HTERT RPE-1 (cell line): ENCODE measurements around the gene DBET.
"Not testable (repeated sequence)": the region's sequence is repeated elsewhere in the genome, so short reads cannot be mapped to it uniquely, and the experiment has no call there.

Experiments
- in situ Hi-C: fragments of 300-500 bp; cut with MboI; formaldehyde crosslinking; loops from 4 replicates; pipeline ENCODE4 v1.14.3; 2020; ENCODE audit warnings: low sequenced_read_pairs

Gene DBET

GRCh38 chr4:190064342-190064741 is at the start of gene DBET:
DBET (plus strand) TSS chr4:190064502.
- in situ Hi-C loops = not testable (repeated sequence)

DNA sequence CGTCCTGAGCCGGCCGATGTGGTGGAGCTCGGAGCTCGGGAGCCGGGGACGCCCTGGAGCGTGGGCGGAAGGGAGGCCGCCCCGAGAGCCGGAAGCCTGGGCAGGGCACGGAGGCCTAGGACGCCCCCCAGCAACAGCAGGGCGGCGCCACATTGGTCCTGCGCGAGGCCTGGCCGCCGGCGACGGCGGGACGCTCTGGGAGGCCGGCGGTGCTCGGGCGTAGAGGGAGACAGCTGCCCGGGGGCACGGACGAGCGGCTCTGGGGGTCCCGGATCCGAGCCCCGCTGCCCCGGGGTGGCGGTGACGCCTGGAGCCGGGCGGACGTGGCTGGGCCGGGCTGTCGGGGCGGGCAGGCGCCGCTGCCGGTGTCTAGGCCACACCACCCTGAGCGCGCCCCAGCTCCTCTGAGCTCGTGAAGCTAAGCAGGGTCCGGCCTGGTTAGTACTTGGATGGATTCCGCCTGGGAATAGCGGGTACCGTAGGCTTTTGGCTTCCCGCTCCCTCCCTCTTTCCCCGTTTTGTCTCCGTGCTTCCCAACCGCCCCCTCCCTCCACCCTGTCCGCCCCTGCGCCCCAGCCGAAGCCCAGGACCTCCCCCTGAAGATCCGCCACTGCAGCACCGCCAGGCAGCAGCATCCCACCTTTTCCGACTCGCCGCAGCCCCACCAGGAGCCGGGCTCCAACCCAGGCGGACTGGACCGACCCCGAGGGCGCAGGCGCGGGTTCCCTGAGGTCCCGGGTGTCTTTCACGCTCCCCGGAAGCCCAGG is 49.3 kb upstream of the DBET start:
- in situ Hi-C loops = no loop called here

DNA sequence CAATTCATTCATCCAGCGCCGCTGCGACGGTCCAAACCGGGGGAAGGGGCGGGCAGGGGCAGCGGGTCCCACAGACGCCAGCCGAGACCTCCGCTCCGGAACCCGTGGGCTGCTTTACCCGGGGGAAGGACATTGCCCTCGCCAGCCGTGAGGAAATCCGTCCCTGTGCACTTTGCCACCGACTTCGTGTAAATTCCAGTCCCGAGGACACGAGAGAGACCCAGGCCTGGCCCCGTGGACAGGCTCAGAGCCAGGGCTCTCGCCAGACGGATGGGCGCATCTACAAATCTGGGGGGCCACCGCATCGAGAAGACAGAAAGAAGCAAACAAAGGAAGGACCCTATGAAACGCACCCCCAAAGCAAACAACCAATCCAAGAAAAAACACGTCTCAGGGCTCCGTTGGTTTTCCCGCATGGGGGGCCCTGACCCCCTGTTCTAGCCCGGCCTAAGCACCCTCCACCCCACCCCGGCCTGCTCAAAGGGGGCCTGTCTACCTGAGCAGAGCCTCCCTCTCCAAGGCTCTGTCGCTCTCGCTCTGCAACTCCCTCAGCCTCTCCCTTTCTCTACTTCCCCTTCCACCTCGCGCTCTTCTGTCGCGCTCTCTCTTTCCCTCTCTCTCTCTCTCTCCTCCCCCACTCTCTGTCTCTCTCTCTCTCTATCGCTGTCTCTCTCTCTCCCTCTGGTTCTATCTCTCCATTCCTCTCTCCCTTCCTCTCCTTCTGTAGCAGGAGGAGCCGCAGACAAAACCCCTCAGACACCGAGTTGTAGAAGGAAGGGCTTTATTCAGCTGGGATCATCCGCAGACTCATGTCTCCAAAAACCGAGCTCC is 48.5 kb upstream of the DBET start:
- in situ Hi-C loops = no loop called here

GRCh38 chr4:190016369-190017289 is 47.7 kb upstream of the DBET start:
- in situ Hi-C loops = no loop called here

GRCh38 chr4:190017357-190018200 is 46.7 kb upstream of the DBET start:
- in situ Hi-C loops = no loop called here

GRCh38 chr4:190018201-190018920 is 45.9 kb upstream of the DBET start:
- in situ Hi-C loops = no loop called here

DNA sequence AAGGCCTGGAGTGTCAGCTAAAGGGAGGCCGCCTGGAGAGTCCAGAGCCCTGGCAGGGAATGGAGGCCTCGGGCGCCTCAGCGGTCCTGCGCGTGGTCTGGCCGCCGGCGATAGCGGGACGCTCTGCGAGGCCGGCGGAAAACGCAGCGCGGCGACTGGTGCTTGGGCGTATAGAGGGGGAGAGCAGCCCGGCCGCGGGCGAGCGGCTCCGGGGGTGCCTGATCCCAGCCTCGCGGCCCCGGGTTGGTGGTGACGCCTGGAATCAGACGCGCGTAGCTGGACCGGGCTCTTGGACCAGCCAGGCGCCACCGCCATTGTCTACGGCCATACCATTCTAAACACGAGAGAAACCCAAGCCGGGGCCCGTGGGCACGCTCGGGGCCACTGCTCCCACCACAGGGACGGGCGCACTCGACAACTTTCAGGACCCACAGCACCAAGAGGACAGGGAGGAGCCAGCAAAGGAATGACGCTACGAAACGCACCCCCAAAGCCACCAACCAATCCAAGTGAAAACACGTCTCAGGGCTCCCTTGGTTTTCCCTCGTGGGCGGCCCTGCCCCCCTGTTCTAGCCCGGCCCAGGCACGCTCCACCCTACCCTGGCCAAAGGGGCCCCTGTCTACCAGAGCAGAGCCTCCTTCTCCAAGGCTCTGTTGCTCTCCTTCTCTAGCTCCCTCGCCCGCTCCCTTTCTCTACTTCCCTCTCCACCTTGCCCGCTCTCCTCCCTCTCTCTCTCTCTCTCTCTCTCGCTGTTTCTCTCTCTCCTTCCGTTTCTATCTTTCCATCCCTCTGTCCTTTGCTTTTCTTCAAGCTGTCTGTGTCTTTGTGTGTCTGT is 45.1 kb upstream of the DBET start:
- in situ Hi-C loops = no loop called here

DNA sequence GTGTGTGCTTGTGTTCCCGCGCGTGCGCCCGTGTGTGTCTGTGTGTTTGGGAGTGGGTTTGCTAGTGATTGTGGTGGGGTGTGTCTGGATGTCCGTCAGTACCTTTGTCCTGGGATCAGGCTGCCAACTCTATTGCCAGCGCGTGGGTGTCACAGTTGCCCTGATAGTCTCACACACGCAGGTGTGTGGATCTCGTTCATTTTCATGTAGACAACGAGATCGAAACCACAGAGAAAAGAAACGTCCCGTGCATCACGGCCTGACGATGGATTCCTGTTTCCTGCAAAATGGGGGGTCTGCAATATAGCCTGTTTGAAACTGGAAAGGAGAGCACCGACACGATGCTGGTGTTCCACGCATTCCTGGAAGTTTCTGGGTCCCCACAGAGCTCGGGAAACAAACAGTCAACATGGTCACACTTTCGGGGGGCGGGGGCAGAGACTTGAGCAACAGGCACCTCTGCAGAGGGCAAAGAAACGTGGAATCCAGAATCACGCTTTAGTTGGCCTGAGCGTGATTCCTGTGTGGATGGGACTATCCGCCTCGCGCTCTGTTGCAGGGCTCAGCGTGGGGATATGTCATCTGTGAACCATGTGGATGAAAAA is 44.3 kb upstream of the DBET start:
- in situ Hi-C loops = not testable (repeated sequence)

DNA sequence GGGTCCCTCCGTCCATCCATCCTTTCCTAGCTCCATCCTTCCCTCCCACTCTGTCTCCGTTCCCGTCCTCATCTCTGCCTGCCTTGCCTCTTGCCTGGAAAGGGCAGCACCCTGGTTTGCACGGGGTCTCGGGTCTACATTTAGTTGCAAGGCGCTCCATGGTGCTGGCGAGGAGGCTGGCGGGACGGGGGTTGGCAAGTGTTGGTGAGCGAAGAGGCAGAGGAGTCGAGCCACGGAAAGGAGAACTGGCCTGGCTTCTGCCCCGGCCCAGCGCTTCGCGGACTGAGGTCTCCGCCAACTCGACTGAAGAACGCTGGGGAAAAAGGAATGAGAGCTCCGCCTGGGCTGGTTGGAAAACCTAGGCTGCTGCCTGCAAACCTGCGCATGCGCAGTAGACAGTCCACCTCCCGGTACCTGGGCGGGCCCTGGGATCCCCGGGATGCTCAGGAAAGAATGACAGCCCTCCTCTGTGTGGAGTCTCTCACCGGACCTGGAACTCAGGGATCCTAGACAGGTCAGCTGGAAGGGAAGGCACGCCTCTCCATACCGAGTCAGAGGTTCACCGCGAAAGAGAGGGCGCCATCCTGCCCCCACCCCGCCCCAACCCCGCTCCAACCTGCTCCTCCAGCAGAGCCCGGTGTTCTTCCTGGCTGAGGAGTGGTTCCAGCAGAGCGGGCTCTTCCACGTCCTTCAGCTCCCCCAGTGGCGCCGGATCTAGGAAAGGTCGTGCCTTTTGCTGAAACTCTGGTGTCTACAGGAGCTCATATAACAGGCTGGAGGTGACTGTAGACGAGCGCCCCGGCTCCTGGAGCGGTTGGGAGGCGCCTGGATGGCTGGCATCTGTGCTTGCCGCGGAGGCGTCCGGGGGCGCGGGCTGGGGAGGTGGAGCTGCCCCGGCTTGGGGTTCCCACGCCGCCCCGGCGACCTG is 43.2 kb upstream of the DBET start:
- in situ Hi-C loops = no loop called here

GRCh38 chr4:190021973-190022372 is 42.3 kb upstream of the DBET start:
- in situ Hi-C loops = not testable (repeated sequence)

DNA sequence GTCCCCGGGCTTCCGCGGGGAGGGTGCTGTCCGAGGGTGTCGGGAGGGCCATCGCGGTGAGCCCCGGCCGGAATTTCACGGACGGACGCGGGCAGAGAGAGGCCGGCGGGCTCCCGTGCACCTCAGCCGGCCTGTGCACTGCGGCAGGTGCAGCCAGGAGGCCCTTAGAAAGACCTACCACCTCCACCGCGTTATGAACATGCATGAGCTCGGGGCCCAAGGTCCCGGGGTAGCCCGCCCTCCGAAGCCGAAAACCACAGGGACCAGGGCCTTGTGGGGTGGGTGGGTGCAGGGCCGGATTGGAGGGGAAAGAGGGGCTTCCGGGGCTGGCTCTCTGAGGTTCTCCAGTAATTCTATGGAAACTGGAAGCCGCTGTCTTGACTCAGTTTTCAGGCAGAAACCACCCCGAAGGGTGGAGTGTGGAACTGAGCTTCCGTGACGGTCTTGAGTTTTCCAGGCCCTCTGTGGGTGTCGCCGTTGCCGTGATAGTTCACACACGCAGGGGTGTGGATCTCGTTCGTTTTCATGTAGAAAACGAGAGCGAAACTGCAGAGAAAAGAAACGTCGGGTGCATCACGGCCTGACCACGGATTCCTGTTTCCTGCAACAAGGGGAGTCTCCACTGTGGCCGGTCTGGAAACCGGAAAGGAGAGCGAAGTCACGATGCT is 41.6 kb upstream of the DBET start:
- in situ Hi-C loops = not testable (repeated sequence)

GRCh38 chr4:190027156-190027555 is 37.1 kb upstream of the DBET start, which contains the start of gene FRG2:
FRG2 (minus strand) TSS chr4:190027256; CDS start chr4:190027204, 52 bp downstream.
- in situ Hi-C loops = not testable (repeated sequence)

DNA sequence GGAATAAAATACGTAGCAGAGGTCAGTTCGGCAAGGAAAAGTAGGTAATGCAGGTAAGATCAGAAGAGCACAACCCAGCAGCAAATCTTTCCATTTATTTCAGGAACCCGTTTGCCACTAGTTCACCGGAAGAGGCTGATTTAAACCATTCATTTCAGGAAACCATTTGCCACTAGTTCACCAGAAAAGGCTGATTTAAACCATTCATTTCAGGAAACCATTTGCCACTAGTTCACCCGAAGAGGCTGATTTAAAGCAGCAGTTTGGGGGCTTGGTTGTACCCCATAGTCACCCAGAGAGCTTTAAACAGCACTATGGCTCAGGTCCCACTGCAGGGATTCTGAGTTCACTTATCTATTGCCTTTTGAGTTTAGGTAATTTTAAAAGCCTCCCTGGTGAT is 33.0 kb upstream of the DBET start:
- in situ Hi-C loops = not testable (repeated sequence)

DNA sequence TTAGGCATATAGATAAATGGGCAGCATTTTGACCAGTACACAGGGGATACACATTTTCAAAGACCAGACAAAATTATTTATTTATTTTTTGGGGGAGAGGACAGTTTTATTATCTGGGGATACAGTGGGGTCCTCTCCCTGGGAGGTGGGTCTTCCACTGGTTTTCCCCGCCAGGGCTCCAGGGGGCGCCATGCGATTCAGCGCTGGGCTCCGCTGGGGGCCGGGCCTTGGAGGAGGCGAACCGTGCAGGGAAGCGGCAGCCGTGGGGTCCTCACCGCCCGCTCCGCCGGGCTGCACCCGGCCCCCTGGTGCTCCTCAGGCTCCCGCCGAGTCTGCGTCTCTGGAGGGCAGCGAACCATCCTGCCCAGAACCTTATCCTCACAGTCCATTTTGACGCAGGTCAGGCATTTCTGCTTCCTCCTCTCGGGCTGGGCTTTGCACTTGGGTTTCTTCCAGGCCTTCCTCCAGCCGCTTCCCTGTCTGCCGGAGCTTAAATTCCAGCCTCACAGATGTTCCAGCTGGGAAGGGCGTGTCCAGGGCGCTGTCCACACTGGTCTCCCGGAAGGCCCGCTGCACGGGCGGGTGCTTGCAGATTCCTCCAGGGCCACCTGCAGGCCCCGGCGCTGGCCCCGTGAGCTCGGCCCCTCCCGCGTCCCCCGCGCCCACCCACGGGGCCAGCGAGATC is 26.5 kb upstream of the DBET start:
- in situ Hi-C loops = not testable (repeated sequence)

DNA sequence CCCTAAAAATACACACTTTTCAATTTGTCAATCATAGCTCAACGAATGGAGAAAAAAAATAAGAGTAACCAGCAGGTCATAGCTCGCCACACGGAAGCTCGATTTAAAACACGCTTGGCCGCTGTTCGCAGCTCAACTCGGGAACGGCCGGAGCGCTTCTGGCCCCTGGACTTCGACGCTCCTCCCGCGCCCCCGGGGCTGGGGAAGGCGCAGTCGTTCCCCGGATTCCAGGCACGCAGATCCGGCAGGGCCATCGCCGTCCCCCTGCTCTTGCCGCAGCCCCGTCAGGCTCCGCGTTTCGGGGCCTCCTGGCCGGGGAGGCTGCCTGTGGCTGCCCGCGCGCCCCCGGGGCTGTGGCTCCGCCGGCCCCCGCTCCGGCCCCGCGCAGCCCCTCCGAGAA is 23.4 kb upstream of the DBET start:
- in situ Hi-C loops = not testable (repeated sequence)

DNA sequence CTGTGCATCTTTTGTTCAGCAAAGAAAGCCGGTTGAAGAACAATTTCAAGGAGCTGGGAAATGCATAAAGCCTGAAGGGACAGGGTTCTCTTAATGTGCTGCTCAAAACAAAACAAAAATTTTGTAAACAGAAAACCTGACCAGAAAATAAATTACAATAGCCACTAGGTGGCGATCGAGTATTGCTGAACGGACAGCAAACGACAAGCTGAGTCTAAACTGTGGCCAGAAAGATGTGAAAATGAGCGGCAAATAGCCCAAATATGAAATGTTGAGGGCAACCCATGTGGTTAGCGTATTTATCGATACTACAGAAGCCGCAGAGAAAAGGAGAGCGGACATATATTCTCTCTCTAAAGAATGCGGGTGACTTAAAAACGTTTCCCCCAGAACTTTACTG is 16.7 kb upstream of the DBET start:
- in situ Hi-C loops = not testable (repeated sequence)
